A549 (cell line): Measurements from ENCODE around the gene PDCD1. TPM values are rescaled to one million over a fixed set of nuclear protein-coding genes. Genes with fewer than 3 reads are reported as not detected.

Experiments
- ATAC-seq, 2 experiments: fragments of 200-7000 bp in 1 of 2; fragments of >200 bp in 1 of 2; cut with Nextera tagmentation in 1 of 2; cut with Tn5 transposase in 1 of 2; 3 replicates each; pipeline versions ENCODE4 v1.8.0 to v1.9.1; 2018 to 2020; ENCODE audit warnings: mild to moderate bottlenecking in 1 of 2, moderate library complexity in 1 of 2
- CTCF ChIA-PET: fragments of 300-600 bp; sonication (Branson Sonifier 250); formaldehyde crosslinking; extraction: SDS; loops from one replicate; lab custom pipeline; 2021; ENCODE audit warnings: antibody characterized with exemption, inconsistent platforms; lab: Yijun Ruan, JAX
- POLR2A ChIA-PET: fragments of 350-600 bp; formaldehyde crosslinking; extraction: SDS; loops from one replicate; lab custom pipeline; 2021; ENCODE audit warnings: antibody characterized with exemption, inconsistent platforms; lab: Yijun Ruan, JAX
- DNase-seq, 2 experiments: peaks; one replicate each; pipeline versions ENCODE4 v3.0.0 to v3.0.0-alpha.2; 2011 to 2016; ENCODE audit warnings: low read depth in 1 of 2, low spot score in 1 of 2
- FAIRE-seq: peaks from 2 replicates; lab custom pipeline; 2011; peaks lifted over from hg19 to GRCh38; lab: Jason Lieb, UNC
- H3K27ac ChIP-seq, 2 experiments: fragments of >200 bp; sonication (Bioruptor Twin); formaldehyde crosslinking; 3 replicates each; pipeline ENCODE4 v1.5.1; 2016 to 2017
- H3K4me1 ChIP-seq: fragments of >200 bp; sonication (Bioruptor Twin); formaldehyde crosslinking; 3 replicates; pipeline ENCODE4 v1.6.1; 2016
- H3K4me2 ChIP-seq: fragments of >200 bp; sonication (Bioruptor Twin); formaldehyde crosslinking; 3 replicates; pipeline ENCODE4 v1.6.1; 2016
- H3K4me3 ChIP-seq: fragments of >200 bp; sonication (Bioruptor Twin); formaldehyde crosslinking; 3 replicates; pipeline ENCODE4 v1.5.1; 2016
- H3K9me3 ChIP-seq: fragments of >200 bp; sonication (Bioruptor Twin); formaldehyde crosslinking; 3 replicates; pipeline ENCODE4 v1.6.1; 2016
- CHD2 ChIP-seq: fragments of 150-350 bp; IDR thresholded peaks from 2 replicates; pipeline ENCODE4 v1.6.1; 2014; ENCODE audit warnings: low read length; ENCODE audit not compliant: partially characterized antibody
- CHD4 ChIP-seq: fragments of 200-600 bp; sonication (generic); IDR thresholded peaks from 2 replicates; pipeline ENCODE4 v1.6.1; 2016; ENCODE audit warnings: antibody characterized with exemption, mild to moderate bottlenecking, borderline replicate concordance
- CTCF ChIP-seq: fragments of >200 bp; sonication (Bioruptor Twin); formaldehyde crosslinking; IDR thresholded peaks from 3 replicates; pipeline ENCODE4 v1.5.1; 2016
- EHMT2 ChIP-seq: fragments of 200-600 bp; sonication (generic); IDR thresholded peaks from 2 replicates; pipeline ENCODE4 v1.6.1; 2016; ENCODE audit warnings: antibody characterized with exemption, low read depth, mild to moderate bottlenecking, moderate library complexity
- ESRRA ChIP-seq: fragments of 150-350 bp; IDR thresholded peaks from 2 replicates; pipeline ENCODE4 v1.6.1; 2014; ENCODE audit warnings: mild to moderate bottlenecking, low read length, borderline replicate concordance
- HOXB5 ChIP-seq: fragments of 250-450 bp; sonication (Bioruptor Pico); IDR thresholded peaks from 2 replicates; pipeline ENCODE4 v1.5.0; 2020; ENCODE audit warnings: mild to moderate bottlenecking, moderate library complexity
- KDM5A ChIP-seq: fragments of 200-600 bp; sonication (generic); IDR thresholded peaks from 2 replicates; pipeline ENCODE4 v1.6.1; 2016; ENCODE audit warnings: antibody characterized with exemption, mild to moderate bottlenecking
- NPAS2 ChIP-seq: fragments of 250-450 bp; sonication (Bioruptor Pico); IDR thresholded peaks from 2 replicates; pipeline ENCODE4 v1.8.0; 2022; ENCODE audit warnings: mild to moderate bottlenecking, moderate library complexity, borderline replicate concordance
- POLR2A ChIP-seq: IDR thresholded peaks from 2 replicates; pipeline ENCODE4 v1.6.1; 2012; ENCODE audit warnings: mild to moderate bottlenecking, low read length
- POLR2AphosphoS2 ChIP-seq: conservative IDR thresholded peaks from 2 replicates; pipeline ENCODE4 v1.6.1; 2012; ENCODE audit warnings: low read length, improper control_type of control experiment, inconsistent platforms
- RFX5 ChIP-seq: fragments of 450-650 bp; IDR thresholded peaks from 2 replicates; pipeline ENCODE4 v1.7.1; 2014; ENCODE audit warnings: antibody characterized with exemption, mild to moderate bottlenecking, moderate library complexity
- WGBS: methylation state at CpG from one replicate; pipeline ENCODE4 v1.1.6; 2017; ENCODE audit errors: missing lambda C conversion rate; 5-methylcytosine and 5-hydroxymethylcytosine counted together
- polyA plus RNA-seq, 4 experiments: library from polyadenylated mRNA; depleted of rRNA in 3 of 4; stranded (reverse); fragments of >200 nt; fragmentation: RNase III in 1 of 4; extraction: RNeasy Plus Mini Kit Qiagen cat#74134 plus additional on column Dnase treatment in 1 of 4; gene quantifications; 2 replicates in 3 of 4; 3 replicates in 1 of 4; pipeline ENCODE4 v1.2.3, GENCODE V29; 2011 to 2017
- TF ChIP-seq, protein P1 (sequence below): IDR thresholded peaks from 2 replicates; pipeline ENCODE4 v1.6.1; 2012
- TF ChIP-seq, protein P2 (sequence below): fragments of 150-350 bp; IDR thresholded peaks from 2 replicates; pipeline ENCODE4 v1.6.1; 2014; ENCODE audit warnings: low read depth, mild to moderate bottlenecking, low read length
- TF ChIP-seq, protein P3 (sequence below): fragments of 200-600 bp; sonication (generic); IDR thresholded peaks from 2 replicates; pipeline ENCODE4 v1.6.1; 2016; ENCODE audit warnings: antibody characterized with exemption, mild to moderate bottlenecking, moderate library complexity
- TF ChIP-seq, protein P4 (sequence below): IDR thresholded peaks from 2 replicates; pipeline ENCODE4 v1.6.1; 2012; ENCODE audit warnings: low read depth, borderline replicate concordance
- TF ChIP-seq, protein P5 (sequence below): fragments of 250-450 bp; sonication (Bioruptor Pico); IDR thresholded peaks from 2 replicates; pipeline ENCODE4 v1.5.0; 2021; ENCODE audit warnings: mild to moderate bottlenecking, moderate library complexity, borderline replicate concordance

The PDCD1 gene
- polyA plus RNA-seq, 2 of the 4 experiments (the other 2 are of a cell fraction), result not detected

DNA sequence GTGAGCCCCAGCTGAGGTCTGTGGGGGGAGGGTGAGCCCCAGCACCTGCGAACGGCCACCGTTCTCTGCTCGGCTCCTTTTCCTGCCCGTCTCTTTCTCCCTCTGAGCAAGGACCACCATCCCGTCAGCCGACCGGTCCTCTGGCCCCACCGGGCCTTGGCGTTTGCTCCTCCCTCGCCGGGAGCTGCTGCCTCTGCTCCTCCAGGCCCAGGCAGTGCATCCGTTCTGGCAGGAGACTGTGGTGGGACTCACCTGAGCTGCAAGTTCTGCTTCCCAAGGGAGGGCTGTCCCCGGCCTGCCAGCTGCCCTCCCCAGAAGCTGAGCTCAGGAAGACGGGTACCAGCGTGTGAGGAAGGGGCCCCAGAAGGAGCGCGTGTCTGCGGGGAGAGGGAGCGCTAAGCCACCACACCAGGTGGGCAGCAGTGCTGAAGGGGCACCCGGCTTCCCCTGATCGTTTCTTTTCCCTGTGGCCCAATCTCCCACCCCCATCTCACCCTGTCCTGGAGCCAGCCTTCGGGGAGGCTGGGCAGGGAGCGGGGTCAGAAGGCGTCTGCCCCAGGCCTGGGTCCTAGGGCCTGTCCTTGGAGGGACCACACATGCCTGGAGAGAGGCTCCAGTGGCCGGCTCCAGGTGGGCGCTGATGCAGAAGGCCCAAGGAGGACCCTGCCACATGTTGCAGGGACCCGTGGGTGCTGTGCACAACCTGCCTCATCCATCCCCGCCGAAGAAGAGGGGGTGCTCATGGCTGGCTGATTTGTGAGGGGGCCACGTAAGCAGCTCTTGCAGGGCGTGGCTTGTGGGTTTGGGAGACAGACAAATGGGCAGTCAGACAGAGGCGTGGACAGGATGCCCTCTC lies 8.3 kb upstream of the PDCD1 start:
- ATAC-seq, result peak; percentile 1 to 24; a peak in 3 of 6 replicates
- ChIA-PET CTCF (interaction anchor here (1.6 to 3.8 kb wide), 2 partner anchors 12 to 134 kb away, joined by 3 to 28 read pairs; no protein-coding TSS in a partner anchor), POLR2A (interaction anchor here (0.6 to 1.6 kb wide), 2 partner anchors 165 to 1025 kb away, joined by 3 to 4 read pairs; partner anchors contain the start of gene ING5)
- FAIRE-seq, result no peak
- Histone ChIP-seq H3K9me3 (no peaks in the 10 kb centered on the region), H3K4me2 (no peak overlapping the region), H3K27ac (no peak overlapping the region), H3K4me3 (no peak overlapping the region), H3K4me1 (peaks cover 11% of the 10 kb centered on the region; the same call in 2 of the 3 replicates)
- WGBS, result 67% methylated on average over 27 of the region's 33 CpGs
- DNase-seq, result no peak
- TF ChIP-seq POLR2A (no peak), HOXB5 (CRISPR knock-in tag) (no peak), CTCF (no peak), KDM5A (no peak), RFX5 (no peak), CHD2 (no peak), POLR2AphosphoS2 (no peak)
- TF ChIP-seq, protein P1, sequence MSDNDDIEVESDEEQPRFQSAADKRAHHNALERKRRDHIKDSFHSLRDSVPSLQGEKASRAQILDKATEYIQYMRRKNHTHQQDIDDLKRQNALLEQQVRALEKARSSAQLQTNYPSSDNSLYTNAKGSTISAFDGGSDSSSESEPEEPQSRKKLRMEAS, result no peak
- TF ChIP-seq, protein P2, sequence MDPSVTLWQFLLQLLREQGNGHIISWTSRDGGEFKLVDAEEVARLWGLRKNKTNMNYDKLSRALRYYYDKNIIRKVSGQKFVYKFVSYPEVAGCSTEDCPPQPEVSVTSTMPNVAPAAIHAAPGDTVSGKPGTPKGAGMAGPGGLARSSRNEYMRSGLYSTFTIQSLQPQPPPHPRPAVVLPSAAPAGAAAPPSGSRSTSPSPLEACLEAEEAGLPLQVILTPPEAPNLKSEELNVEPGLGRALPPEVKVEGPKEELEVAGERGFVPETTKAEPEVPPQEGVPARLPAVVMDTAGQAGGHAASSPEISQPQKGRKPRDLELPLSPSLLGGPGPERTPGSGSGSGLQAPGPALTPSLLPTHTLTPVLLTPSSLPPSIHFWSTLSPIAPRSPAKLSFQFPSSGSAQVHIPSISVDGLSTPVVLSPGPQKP, result no peak

DNA sequence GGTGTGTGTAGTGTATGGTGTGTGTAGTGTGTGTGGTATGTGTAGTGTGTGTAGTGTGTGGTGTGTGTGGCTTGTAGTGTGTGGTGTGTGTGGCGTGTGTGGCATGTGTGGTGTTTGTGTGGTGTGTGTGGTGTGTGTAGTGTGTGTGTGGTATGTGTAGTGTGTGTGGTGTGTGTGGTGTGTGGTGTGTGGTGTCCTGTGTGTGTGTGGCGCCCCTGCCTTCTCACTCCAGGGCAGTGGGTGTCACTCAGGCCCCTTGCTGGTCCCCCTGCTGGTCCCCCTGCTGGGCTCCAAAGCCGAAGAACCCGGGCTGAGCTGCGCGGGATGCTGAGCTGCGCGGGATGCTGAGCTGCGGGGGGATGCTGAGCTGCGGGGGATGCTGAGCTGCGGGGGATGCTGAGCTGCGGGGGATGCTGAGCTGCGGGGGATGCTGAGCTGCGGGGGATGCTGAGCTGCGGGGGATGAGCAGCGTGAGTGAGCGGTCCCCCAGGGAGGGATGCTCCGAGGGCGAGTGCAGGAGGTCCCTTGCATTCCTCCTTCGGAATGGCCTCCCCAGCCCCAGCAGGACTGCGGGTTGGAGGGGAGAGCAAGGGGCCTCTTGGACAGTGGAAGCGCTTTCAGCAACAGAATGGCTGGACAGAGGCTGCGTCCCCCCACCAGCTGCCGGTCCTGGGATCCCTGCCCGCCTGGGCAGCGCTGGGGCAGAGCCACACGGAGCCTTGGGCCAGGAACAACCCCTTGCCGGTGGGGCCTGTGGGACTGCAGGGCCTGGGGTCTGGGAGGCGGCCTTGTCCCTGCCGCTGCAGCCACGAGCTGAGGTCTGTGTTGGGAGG lies 7.5 kb upstream of the PDCD1 start:
- TF ChIP-seq, protein P3, sequence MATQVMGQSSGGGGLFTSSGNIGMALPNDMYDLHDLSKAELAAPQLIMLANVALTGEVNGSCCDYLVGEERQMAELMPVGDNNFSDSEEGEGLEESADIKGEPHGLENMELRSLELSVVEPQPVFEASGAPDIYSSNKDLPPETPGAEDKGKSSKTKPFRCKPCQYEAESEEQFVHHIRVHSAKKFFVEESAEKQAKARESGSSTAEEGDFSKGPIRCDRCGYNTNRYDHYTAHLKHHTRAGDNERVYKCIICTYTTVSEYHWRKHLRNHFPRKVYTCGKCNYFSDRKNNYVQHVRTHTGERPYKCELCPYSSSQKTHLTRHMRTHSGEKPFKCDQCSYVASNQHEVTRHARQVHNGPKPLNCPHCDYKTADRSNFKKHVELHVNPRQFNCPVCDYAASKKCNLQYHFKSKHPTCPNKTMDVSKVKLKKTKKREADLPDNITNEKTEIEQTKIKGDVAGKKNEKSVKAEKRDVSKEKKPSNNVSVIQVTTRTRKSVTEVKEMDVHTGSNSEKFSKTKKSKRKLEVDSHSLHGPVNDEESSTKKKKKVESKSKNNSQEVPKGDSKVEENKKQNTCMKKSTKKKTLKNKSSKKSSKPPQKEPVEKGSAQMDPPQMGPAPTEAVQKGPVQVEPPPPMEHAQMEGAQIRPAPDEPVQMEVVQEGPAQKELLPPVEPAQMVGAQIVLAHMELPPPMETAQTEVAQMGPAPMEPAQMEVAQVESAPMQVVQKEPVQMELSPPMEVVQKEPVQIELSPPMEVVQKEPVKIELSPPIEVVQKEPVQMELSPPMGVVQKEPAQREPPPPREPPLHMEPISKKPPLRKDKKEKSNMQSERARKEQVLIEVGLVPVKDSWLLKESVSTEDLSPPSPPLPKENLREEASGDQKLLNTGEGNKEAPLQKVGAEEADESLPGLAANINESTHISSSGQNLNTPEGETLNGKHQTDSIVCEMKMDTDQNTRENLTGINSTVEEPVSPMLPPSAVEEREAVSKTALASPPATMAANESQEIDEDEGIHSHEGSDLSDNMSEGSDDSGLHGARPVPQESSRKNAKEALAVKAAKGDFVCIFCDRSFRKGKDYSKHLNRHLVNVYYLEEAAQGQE, result peak; percentile 72
- TF ChIP-seq, protein P4, sequence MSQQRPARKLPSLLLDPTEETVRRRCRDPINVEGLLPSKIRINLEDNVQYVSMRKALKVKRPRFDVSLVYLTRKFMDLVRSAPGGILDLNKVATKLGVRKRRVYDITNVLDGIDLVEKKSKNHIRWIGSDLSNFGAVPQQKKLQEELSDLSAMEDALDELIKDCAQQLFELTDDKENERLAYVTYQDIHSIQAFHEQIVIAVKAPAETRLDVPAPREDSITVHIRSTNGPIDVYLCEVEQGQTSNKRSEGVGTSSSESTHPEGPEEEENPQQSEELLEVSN, result no peak
- TF ChIP-seq ESRRA, result no peak
- no peak for TF ChIP-seq NPAS2
- no peak for TF ChIP-seq EHMT2
- TF ChIP-seq CHD4, result 0 out of 2 replicates have a peak, but pooled peaks have one; percentile 32
- TF ChIP-seq, protein P5, sequence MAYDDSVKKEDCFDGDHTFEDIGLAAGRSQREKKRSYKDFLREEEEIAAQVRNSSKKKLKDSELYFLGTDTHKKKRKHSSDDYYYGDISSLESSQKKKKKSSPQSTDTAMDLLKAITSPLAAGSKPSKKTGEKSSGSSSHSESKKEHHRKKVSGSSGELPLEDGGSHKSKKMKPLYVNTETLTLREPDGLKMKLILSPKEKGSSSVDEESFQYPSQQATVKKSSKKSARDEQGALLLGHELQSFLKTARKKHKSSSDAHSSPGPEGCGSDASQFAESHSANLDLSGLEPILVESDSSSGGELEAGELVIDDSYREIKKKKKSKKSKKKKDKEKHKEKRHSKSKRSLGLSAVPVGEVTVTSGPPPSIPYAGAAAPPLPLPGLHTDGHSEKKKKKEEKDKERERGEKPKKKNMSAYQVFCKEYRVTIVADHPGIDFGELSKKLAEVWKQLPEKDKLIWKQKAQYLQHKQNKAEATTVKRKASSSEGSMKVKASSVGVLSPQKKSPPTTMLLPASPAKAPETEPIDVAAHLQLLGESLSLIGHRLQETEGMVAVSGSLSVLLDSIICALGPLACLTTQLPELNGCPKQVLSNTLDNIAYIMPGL (CRISPR knock-in tag), result no peak
- FAIRE-seq (no peak), ATAC-seq (peak; percentile 37 to 51), DNase-seq (peak; percentile 47 to 55)
- WGBS, result 24% methylated on average over 20 of the region's 31 CpGs
- Histone ChIP-seq H3K4me2 (no peak overlapping the region), H3K4me1 (peaks cover 11% of the 10 kb centered on the region; the same call in 2 of the 3 replicates), H3K9me3 (no peaks in the 10 kb centered on the region), H3K27ac (no peak overlapping the region), H3K4me3 (no peak overlapping the region)
- ChIA-PET POLR2A (interaction anchor here (1.6 kb wide), 1 partner anchor 164 kb away, joined by 4 read pairs; the partner anchor contains the start of gene ING5), CTCF (interaction anchor here (0.6 to 3.8 kb wide), 4 partner anchors 13 to 1723 kb away, joined by 3 to 28 read pairs (median 3); no protein-coding TSS in a partner anchor)
